Neural cell (in vitro differentiated cells): ENCODE data around the gene GABBR2.

Source experiments
- CTCF ChIP-seq: fragments of 450-650 bp; IDR thresholded peaks from 2 replicates; pipeline ENCODE4 v1.5.1; 2014; ENCODE audit warnings: antibody characterized with exemption, mild to moderate bottlenecking, moderate library complexity; ENCODE audit not compliant: poor library complexity, severe bottlenecking
- EP300 ChIP-seq: fragments of 450-650 bp; conservative IDR thresholded peaks from 2 replicates; pipeline ENCODE4 v1.6.1; 2014; ENCODE audit warnings: antibody characterized with exemption, mild to moderate bottlenecking, moderate library complexity; ENCODE audit not compliant: poor library complexity, severe bottlenecking
- TF ChIP-seq, protein P1 (sequence below): IDR thresholded peaks from 2 replicates; pipeline ENCODE4 v1.6.1; 2012; ENCODE audit warnings: borderline replicate concordance

DNA sequence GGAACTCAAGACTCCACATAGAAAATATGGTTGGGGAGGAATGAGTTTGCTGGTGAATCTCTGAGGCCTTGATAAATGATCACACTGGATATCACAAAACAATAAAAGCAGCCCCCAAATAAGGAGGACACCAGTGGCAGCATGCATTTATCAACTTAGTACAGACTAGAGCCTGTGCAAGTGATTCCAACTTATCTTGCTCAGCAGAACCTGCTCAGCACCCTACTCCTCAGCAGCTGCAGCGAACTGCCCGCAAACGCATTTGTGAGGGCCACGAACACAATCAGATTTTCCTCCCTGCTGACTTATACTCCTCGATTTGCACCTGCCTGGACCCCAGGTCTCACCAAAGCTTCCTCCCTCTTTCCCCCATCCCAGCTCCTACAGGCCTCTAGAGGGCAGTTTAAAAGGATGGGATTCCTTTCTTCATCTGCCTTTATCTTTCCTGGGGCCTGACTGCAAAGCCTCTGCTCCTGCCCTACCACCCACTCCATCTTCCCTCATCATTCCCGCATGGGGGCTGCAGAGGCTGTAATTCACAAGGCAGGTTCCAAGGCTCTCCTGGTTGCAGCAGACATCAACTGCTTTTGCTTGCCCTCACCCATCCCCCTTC lies 46.4 kb upstream of the GABBR2 start:
- TF ChIP-seq CTCF = no peak
- TF ChIP-seq, protein P1, sequence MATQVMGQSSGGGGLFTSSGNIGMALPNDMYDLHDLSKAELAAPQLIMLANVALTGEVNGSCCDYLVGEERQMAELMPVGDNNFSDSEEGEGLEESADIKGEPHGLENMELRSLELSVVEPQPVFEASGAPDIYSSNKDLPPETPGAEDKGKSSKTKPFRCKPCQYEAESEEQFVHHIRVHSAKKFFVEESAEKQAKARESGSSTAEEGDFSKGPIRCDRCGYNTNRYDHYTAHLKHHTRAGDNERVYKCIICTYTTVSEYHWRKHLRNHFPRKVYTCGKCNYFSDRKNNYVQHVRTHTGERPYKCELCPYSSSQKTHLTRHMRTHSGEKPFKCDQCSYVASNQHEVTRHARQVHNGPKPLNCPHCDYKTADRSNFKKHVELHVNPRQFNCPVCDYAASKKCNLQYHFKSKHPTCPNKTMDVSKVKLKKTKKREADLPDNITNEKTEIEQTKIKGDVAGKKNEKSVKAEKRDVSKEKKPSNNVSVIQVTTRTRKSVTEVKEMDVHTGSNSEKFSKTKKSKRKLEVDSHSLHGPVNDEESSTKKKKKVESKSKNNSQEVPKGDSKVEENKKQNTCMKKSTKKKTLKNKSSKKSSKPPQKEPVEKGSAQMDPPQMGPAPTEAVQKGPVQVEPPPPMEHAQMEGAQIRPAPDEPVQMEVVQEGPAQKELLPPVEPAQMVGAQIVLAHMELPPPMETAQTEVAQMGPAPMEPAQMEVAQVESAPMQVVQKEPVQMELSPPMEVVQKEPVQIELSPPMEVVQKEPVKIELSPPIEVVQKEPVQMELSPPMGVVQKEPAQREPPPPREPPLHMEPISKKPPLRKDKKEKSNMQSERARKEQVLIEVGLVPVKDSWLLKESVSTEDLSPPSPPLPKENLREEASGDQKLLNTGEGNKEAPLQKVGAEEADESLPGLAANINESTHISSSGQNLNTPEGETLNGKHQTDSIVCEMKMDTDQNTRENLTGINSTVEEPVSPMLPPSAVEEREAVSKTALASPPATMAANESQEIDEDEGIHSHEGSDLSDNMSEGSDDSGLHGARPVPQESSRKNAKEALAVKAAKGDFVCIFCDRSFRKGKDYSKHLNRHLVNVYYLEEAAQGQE = no peak
- no peak for TF ChIP-seq EP300
